ENCODE results near the gene CLEC5A. TPM values are rescaled to one million over a fixed set of nuclear protein-coding genes. Genes with fewer than 3 reads are reported as not detected.

The CLEC5A gene
- total and polyA plus RNA-seq, 2 of the 8 experiments (the other 6 are each of a cell fraction or from before 2014, with no cell fraction given), result not detected

- ChIA-PET CTCF (ENCODE audit: partially characterized antibody) (interaction anchor here (0.6 kb wide), 1 partner anchor 126 kb away, joined by 3 read pairs; no protein-coding TSS in a partner anchor), POLR2A (ENCODE audit: partially characterized antibody) (no interaction called here)
- H4K5ac ChIP-seq (ENCODE audit: insufficient read length, low read depth, low read length), result no peak overlapping the region
Observed at GRCh38 chr7:141949451-141949850, 2.7 kb upstream of the CLEC5A start.

More at GRCh38 chr7:141949451-141949850, 2.7 kb upstream of the CLEC5A start:
- FAIRE-seq, result no peak
- no peaks in the 10 kb centered on the region for H3K79me2 ChIP-seq (ENCODE audit: control insufficient read depth in 1 of 2, insufficient read depth in 2 of 2, low read length in 2 of 2)
- H2BK5ac ChIP-seq (ENCODE audit: low read depth, low read length), result no peak overlapping the region
- H2AFZ ChIP-seq (ENCODE audit: low read length), result no peak overlapping the region
- TF ChIP-seq HDAC2 (IDR thresholded peaks at IDR 0.05; ENCODE audit: borderline replicate concordance in 1 of 2, low read depth in 2 of 2, low read length in 2 of 2) (no peak), JUN (IDR thresholded peaks at IDR 0.05; ENCODE audit: low read depth, low read length) (no peak)
- no peak overlapping the region for H3K23ac ChIP-seq (ENCODE audit: insufficient read length)
- no peak overlapping the region for H3K4ac ChIP-seq (replicated peaks; ENCODE audit: insufficient read length, low read depth, low read length)
- H3K4me2 ChIP-seq (ENCODE audit: insufficient read depth in 1 of 2, low read depth in 2 of 2, low read length in 2 of 2), result no peak overlapping the region
- H3K14ac ChIP-seq (ENCODE audit: insufficient read length), result no peak overlapping the region
- H3K9me3 ChIP-seq (ENCODE audit: insufficient read depth in 2 of 2, low read depth in 1 of 2, low read length in 1 of 2), result no peaks in the 10 kb centered on the region
- H2BK12ac ChIP-seq (ENCODE audit: low read depth, low read length), result no peak overlapping the region
- H2BK120ac ChIP-seq (replicated peaks; ENCODE audit: low read depth, low read length), result no peak overlapping the region
- H4K20me1 ChIP-seq (replicated peaks in 1 of 2; ENCODE audit: control insufficient read depth in 1 of 2, insufficient read depth in 2 of 2, low read length in 2 of 2), result no peaks in the 10 kb centered on the region
- H2BK20ac ChIP-seq (ENCODE audit: low read length), result no peak overlapping the region
- H4K91ac ChIP-seq (replicated peaks; ENCODE audit: insufficient read length, low read length), result no peak overlapping the region
- no peaks in the 10 kb centered on the region for H3K36me3 ChIP-seq (ENCODE audit: control insufficient read depth in 2 of 4, insufficient read depth in 4 of 4, low read length in 3 of 4)
- H3K4me1 ChIP-seq (replicated peaks in 1 of 4; ENCODE audit: control insufficient read depth in 3 of 4, insufficient read depth in 4 of 4, low read length in 3 of 4), result peaks cover 0 to 6% (median 0%) of the 10 kb centered on the region in 4 experiments; a peak in 1 of 7 replicates
- no peak overlapping the region for H3K9ac ChIP-seq (replicated peaks in 1 of 4; ENCODE audit: extremely low read depth in 1 of 4, low read depth in 3 of 4, low read length in 3 of 4)
- H4K8ac ChIP-seq (ENCODE audit: extremely low read depth, insufficient read depth, low read length), result no peak overlapping the region
- no peak overlapping the region for H3K4me3 ChIP-seq (ENCODE audit: extremely low read depth in 1 of 4, insufficient read depth in 2 of 4, low read depth in 3 of 4, low read length in 4 of 4)
- no peak overlapping the region for H3K18ac ChIP-seq (ENCODE audit: extremely low read depth, low read length)
- H3K79me1 ChIP-seq (ENCODE audit: low read depth, low read length), result no peaks in the 10 kb centered on the region
- no peak for DNase-seq (ENCODE audit: low read depth in 1 of 2, low spot score in 2 of 2)
- no peak overlapping the region for H2AK5ac ChIP-seq (ENCODE audit: low read depth, low read length)
- H2BK15ac ChIP-seq (ENCODE audit: low read length), result no peak overlapping the region
- no peaks in the 10 kb centered on the region for H3K27me3 ChIP-seq (replicated peaks in 1 of 4; ENCODE audit: control insufficient read depth in 3 of 4, extremely low read depth in 1 of 4, insufficient read depth in 3 of 4, low read length in 3 of 4)
- no peaks in the 10 kb centered on the region for H3K23me2 ChIP-seq (ENCODE audit: low read depth, low read length)
- H3K56ac ChIP-seq (replicated peaks; ENCODE audit: insufficient read length, low read depth, low read length), result no peak overlapping the region
- 90% methylated on average over 2 of the region's 2 CpGs; no CpG with 5 or more reads in 1 of the 2 experiments for WGBS, 2 experiments (ENCODE audit: extremely low coverage in 1 of 2, insufficient coverage in 1 of 2, insufficient read length in 1 of 2, insufficient replicate concordance in 2 of 2, low coverage in 1 of 2, low lambda C conversion rate in 2 of 2, missing lambda C conversion rate in 1 of 2)
- no peak overlapping the region for H3K27ac ChIP-seq (ENCODE audit: low read depth, low read length)
